ENCODE results near the gene ZMYM2. TPM values are rescaled to one million over a fixed set of nuclear protein-coding genes. Genes with fewer than 3 reads are reported as not detected.
"Not testable (repeated sequence)": the region's sequence is repeated elsewhere in the genome, so short reads cannot be mapped to it uniquely, and the experiment has no call there.

The ZMYM2 gene
- total RNA-seq, 4 donors from 2014 or later: 54.7 to 175 (median 98.3) TPM

- no peaks in the 10 kb centered on the region for H3K27me3 ChIP-seq
- H3K27ac ChIP-seq: no peak overlapping the region
- no peak for DNase-seq
- no peaks in the 10 kb centered on the region for H3K4me1 ChIP-seq
- H3K36me3 ChIP-seq: no peaks in the 10 kb centered on the region
- TF ChIP-seq CTCF (IDR thresholded peaks at IDR 0.05) (no peak), POLR2A (IDR thresholded peaks at IDR 0.05) (no peak)
- intact Hi-C loops (cut with DNase I; ENCODE audit: low total_unique reads): no loop called here
- no peaks in the 10 kb centered on the region for H3K9me3 ChIP-seq
- H3K4me3 ChIP-seq: no peak overlapping the region
These were observed 75.0 kb downstream of the ZMYM2 start for GRCh38 chr13:20033486-20033885.

- TF ChIP-seq CTCF (IDR thresholded peaks at IDR 0.05) (no peak), POLR2A (IDR thresholded peaks at IDR 0.05) (no peak)
- no peaks in the 10 kb centered on the region for H3K27me3 ChIP-seq
- intact Hi-C loops (cut with DNase I; ENCODE audit: low total_unique reads): no loop called here
- no peak overlapping the region for H3K27ac ChIP-seq
- no peak overlapping the region for H3K4me3 ChIP-seq
- no peak for DNase-seq
- H3K9me3 ChIP-seq: no peaks in the 10 kb centered on the region
- H3K36me3 ChIP-seq: no peaks in the 10 kb centered on the region
- no peaks in the 10 kb centered on the region for H3K4me1 ChIP-seq
These were observed 76.6 kb downstream of the ZMYM2 start for GRCh38 chr13:20035130-20035529.

- no peak for DNase-seq
- intact Hi-C loops (cut with DNase I; ENCODE audit: low total_unique reads): no loop called here
- Histone ChIP-seq H3K27ac (no peak overlapping the region), H3K9me3 (no peaks in the 10 kb centered on the region), H3K4me1 (no peaks in the 10 kb centered on the region), H3K4me3 (no peak overlapping the region), H3K27me3 (no peaks in the 10 kb centered on the region), H3K36me3 (no peaks in the 10 kb centered on the region)
- TF ChIP-seq POLR2A (IDR thresholded peaks at IDR 0.05) (no peak), CTCF (IDR thresholded peaks at IDR 0.05) (no peak)
These were observed 79.4 kb downstream of the ZMYM2 start for GRCh38 chr13:20037908-20038307.

GRCh38 chr13:20042603-20043002 is 84.1 kb downstream of the ZMYM2 start:
- H3K36me3 ChIP-seq; DNase-seq; H3K9me3 ChIP-seq; H3K4me3 ChIP-seq; H3K4me1 ChIP-seq; H3K27ac ChIP-seq; H3K27me3 ChIP-seq; intact Hi-C loops (cut with DNase I; ENCODE audit: low total_unique reads): not testable (repeated sequence)

- intact Hi-C loops (cut with DNase I; ENCODE audit: low total_unique reads): no loop called here
- H3K9me3 ChIP-seq: no peaks in the 10 kb centered on the region
- no peaks in the 10 kb centered on the region for H3K4me1 ChIP-seq
- no peak for DNase-seq
- H3K4me3 ChIP-seq: no peak overlapping the region
- TF ChIP-seq CTCF (IDR thresholded peaks at IDR 0.05): no peak
- no peak for TF ChIP-seq POLR2A (IDR thresholded peaks at IDR 0.05)
- no peaks in the 10 kb centered on the region for H3K36me3 ChIP-seq
- H3K27me3 ChIP-seq: no peaks in the 10 kb centered on the region
- H3K27ac ChIP-seq: no peak overlapping the region
These were observed 84.8 kb downstream of the ZMYM2 start for GRCh38 chr13:20043207-20043925.

GRCh38 chr13:20044086-20044485 is 85.6 kb downstream of the ZMYM2 start:
- TF ChIP-seq POLR2A (IDR thresholded peaks at IDR 0.05): no peak
- H3K36me3 ChIP-seq: no peaks in the 10 kb centered on the region
- H3K27me3 ChIP-seq: no peaks in the 10 kb centered on the region
- H3K9me3 ChIP-seq: no peaks in the 10 kb centered on the region
- DNase-seq: no peak
- intact Hi-C loops (cut with DNase I; ENCODE audit: low total_unique reads): no loop called here
- H3K4me3 ChIP-seq: no peak overlapping the region
- H3K27ac ChIP-seq: no peak overlapping the region
- no peaks in the 10 kb centered on the region for H3K4me1 ChIP-seq

All from uterus (tissue), 4 donors.